K562 (cell line): ENCODE results near the gene MRPS10. TPM values are rescaled to one million over a fixed set of nuclear protein-coding genes. Genes with fewer than 3 reads are reported as not detected.
A peak's percentile ranks its signal among the peaks of the same experiment; 100 is the strongest.

Experiments
- ASH1L ChIP-seq: fragments of 450-650 bp; IDR thresholded peaks from 2 replicates; pipeline ENCODE4 v1.6.1; 2018; ENCODE audit warnings: borderline replicate concordance, mild to moderate bottlenecking, low read depth; ENCODE audit not compliant: partially characterized antibody
- CAMTA2 ChIP-seq: fragments of 250-450 bp; sonication (Bioruptor Pico); conservative IDR thresholded peaks from 2 replicates; pipeline ENCODE4 v1.5.1; 2022
- EP400 ChIP-seq: fragments of 450-650 bp; IDR thresholded peaks from 2 replicates; pipeline ENCODE4 v1.6.1; 2017; ENCODE audit warnings: antibody characterized with exemption, mild to moderate bottlenecking, moderate library complexity
- HMG20B ChIP-seq: fragments of 250-450 bp; sonication (Bioruptor Pico); IDR thresholded peaks from 2 replicates; pipeline ENCODE4 v1.5.0; 2021; ENCODE audit warnings: mild to moderate bottlenecking
- HNRNPLL ChIP-seq: fragments of 200-400 bp; formaldehyde crosslinking; IDR thresholded peaks from 2 replicates; pipeline ENCODE4 v1.6.1; 2017; ENCODE audit warnings: low read length, low read depth, mild to moderate bottlenecking; ENCODE audit not compliant: poor library complexity, severe bottlenecking
- MGA ChIP-seq: fragments of 450-650 bp; IDR thresholded peaks from 2 replicates; pipeline ENCODE4 v1.6.1; 2016; ENCODE audit warnings: mild to moderate bottlenecking, moderate library complexity
- PHF21A ChIP-seq: fragments of 450-650 bp; IDR thresholded peaks from 2 replicates; pipeline ENCODE4 v1.6.1; 2017; ENCODE audit warnings: low read depth, borderline replicate concordance
- PHF8 ChIP-seq: fragments of 200-600 bp; sonication (generic); IDR thresholded peaks from 2 replicates; pipeline ENCODE4 v1.6.1; 2012; ENCODE audit warnings: mixed run types, mild to moderate bottlenecking, inconsistent platforms, low read length, moderate library complexity, borderline replicate concordance
- PHTF2 ChIP-seq: fragments of 250-450 bp; sonication (Bioruptor Pico); IDR thresholded peaks from 2 replicates; pipeline ENCODE4 v1.5.0; 2021; ENCODE audit warnings: mild to moderate bottlenecking
- RNF219 ChIP-seq: fragments of 250-450 bp; sonication (Bioruptor Pico); IDR thresholded peaks from 2 replicates; pipeline ENCODE4 v1.5.0; 2022; ENCODE audit warnings: mild to moderate bottlenecking
- SP2 ChIP-seq: IDR thresholded peaks from 2 replicates; pipeline ENCODE4 v1.6.1; 2011; ENCODE audit warnings: mild to moderate bottlenecking, low read depth, low read length, moderate library complexity; ENCODE audit not compliant: poor library complexity, severe bottlenecking; ENCODE audit errors: extremely low read depth
- TCF3 ChIP-seq: sonication (generic); formaldehyde crosslinking; IDR thresholded peaks from 2 replicates; pipeline ENCODE4 v1.4.0; 2020; ENCODE audit warnings: mild to moderate bottlenecking, missing genetic modification reagents
- TEAD4 ChIP-seq, 2 experiments: sonication (generic) in 1 of 2; formaldehyde crosslinking in 1 of 2; IDR thresholded peaks; 2 replicates each; pipeline versions ENCODE4 v1.6.1 to v1.8.0; 2012 to 2022; ENCODE audit warnings: borderline replicate concordance in 1 of 2, inconsistent platforms in 1 of 2, low read length in 1 of 2, mild to moderate bottlenecking in 1 of 2, missing genetic modification reagents in 1 of 2
- TRIM28 ChIP-seq: fragments of 450-650 bp; IDR thresholded peaks from 2 replicates; pipeline ENCODE4 v1.6.1; 2017
- ZNF316 ChIP-seq: fragments of 450-650 bp; IDR thresholded peaks from 2 replicates; pipeline ENCODE4 v1.6.1; 2016
- ZNF41 ChIP-seq: fragments of 250-450 bp; sonication (Bioruptor Pico); conservative IDR thresholded peaks from 2 replicates; pipeline ENCODE4 v1.4.0; 2020; ENCODE audit warnings: mild to moderate bottlenecking
- polyA plus RNA-seq, 8 experiments: library from polyadenylated mRNA; depleted of rRNA in 4 of 8; stranded (reverse) in 5 of 8; unstranded in 3 of 8; fragments of >200 nt; fragmentation: Nextera tagmentation in 2 of 8; fragmentation: Illumina TruSeq in 1 of 8; extraction: Ambion mirVana in 2 of 8; extraction: Trizol in 1 of 8; gene quantifications; 2 replicates each; pipeline versions ENCODE4 v1.2.1 to v1.2.3, GENCODE V29; 2011 to 2014; ENCODE audit warnings: inconsistent platforms in 1 of 8, missing spikeins in 1 of 8
- total RNA-seq, 7 experiments: library from RNA; depleted of rRNA in 6 of 7; stranded (reverse); fragments of >200 nt in 6 of 7; fragmentation: Illumina TruSeq in 2 of 7; extraction: Trizol in 2 of 7; gene quantifications; 2 replicates each; pipeline versions ENCODE4 v1.2.1 to v1.2.3, GENCODE V29; 2011 to 2021; ENCODE audit warnings: low replicate concordance in 1 of 7

Gene MRPS10
- total and polyA plus RNA-seq, 9 of the 15 experiments (the other 6 are each of a cell fraction or from before 2014, with no cell fraction given) = 48.6 to 166 (median 93.7) TPM

GRCh38 chr6:42229506-42230119 is 12.0 kb upstream of the MRPS10 start (continued):
- TF ChIP-seq MGA (no peak), SP2 (no peak), RNF219 (CRISPR knock-in tag) (no peak), PHF8 (no peak), ZNF316 (no peak), TRIM28 (no peak), TCF3 (CRISPR knock-in tag) (peak; percentile 77), CAMTA2 (CRISPR knock-in tag) (no peak), PHTF2 (CRISPR knock-in tag) (no peak), PHF21A (no peak), HNRNPLL (no peak), HMG20B (CRISPR knock-in tag) (no peak), ZNF41 (no peak), EP400 (no peak), TEAD4 (IDR thresholded peaks at IDR 0.05; ENCODE audit: low read length) (peak; percentile 83), TEAD4 (CRISPR knock-in tag; IDR thresholded peaks at IDR 0.05; ENCODE audit: borderline replicate concordance) (no peak), ASH1L (no peak)
